GM06990 (cell line): ENCODE results near the gene RAPGEF5.

Experiments
- DNase-seq: peaks from one replicate; pipeline ENCODE4 v3.0.0-alpha.2; 2011; ENCODE audit not compliant: insufficient read length; ENCODE audit errors: extremely low read depth
- H3K27me3 ChIP-seq: replicated peaks from 2 replicates; pipeline ENCODE4 v1.6.0; 2011; ENCODE audit warnings: low read length; ENCODE audit not compliant: control insufficient read depth, insufficient read depth
- H3K36me3 ChIP-seq: 2 replicates; pipeline ENCODE4 v1.5.1; 2011; ENCODE audit warnings: low read length; ENCODE audit not compliant: control insufficient read depth, insufficient read depth
- H3K4me3 ChIP-seq: replicated peaks from 2 replicates; pipeline ENCODE4 v1.5.1; 2011; ENCODE audit warnings: low read depth, mild to moderate bottlenecking, control low read depth, low read length
- CTCF ChIP-seq: IDR thresholded peaks from 2 replicates; pipeline ENCODE4 v1.5.1; 2011; ENCODE audit warnings: low read length, control low read depth, mild to moderate bottlenecking, inconsistent platforms; ENCODE audit not compliant: insufficient read depth, poor library complexity, severe bottlenecking

The RAPGEF5 gene

DNA sequence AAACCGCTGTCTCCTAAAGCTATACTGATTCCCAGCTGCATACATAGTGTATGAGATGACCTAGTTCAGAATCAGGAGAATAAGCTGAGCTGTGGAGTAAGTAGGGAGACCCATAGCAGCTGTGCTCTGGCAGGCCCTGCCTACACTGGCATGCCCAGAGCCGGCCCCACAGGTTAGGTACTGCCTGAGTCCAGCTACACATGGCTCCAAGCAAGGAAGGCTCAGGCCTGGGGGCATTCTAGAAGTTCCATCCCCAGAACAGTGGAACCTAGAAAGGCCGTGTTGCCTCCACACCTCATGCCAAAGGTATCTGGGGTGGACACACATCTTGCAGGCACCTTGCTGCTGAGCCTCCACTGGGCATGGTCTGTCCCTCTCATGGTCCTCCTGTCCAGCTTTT is 215.6 kb downstream of the RAPGEF5 start:
- DNase-seq: no peak
- TF ChIP-seq CTCF: no peak
- Histone ChIP-seq H3K4me3 (no peak overlapping the region), H3K36me3 (peaks cover 5% of the 10 kb centered on the region), H3K27me3 (no peaks in the 10 kb centered on the region)

DNA sequence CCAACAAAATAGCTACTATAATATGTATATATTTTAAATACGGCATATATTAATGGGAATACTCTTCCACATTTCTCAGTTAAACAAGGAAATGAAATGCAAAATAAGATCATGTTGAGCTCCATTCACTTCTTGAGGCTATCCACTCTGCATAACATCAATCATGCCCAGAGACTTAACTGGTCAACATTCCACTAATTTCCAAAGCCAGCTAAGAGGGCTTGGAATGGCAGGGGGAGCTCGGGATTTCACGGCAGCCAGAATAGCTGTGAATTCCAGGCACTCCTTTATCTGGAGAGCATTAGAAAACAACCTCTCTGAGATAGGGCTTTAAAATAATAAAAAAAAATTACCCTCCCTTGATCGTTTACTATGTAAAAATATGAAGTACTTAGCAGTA is 216.4 kb downstream of the RAPGEF5 start:
- no peak for TF ChIP-seq CTCF
- DNase-seq: no peak
- Histone ChIP-seq H3K4me3 (no peak overlapping the region), H3K27me3 (no peaks in the 10 kb centered on the region), H3K36me3 (peaks cover 5% of the 10 kb centered on the region)

DNA sequence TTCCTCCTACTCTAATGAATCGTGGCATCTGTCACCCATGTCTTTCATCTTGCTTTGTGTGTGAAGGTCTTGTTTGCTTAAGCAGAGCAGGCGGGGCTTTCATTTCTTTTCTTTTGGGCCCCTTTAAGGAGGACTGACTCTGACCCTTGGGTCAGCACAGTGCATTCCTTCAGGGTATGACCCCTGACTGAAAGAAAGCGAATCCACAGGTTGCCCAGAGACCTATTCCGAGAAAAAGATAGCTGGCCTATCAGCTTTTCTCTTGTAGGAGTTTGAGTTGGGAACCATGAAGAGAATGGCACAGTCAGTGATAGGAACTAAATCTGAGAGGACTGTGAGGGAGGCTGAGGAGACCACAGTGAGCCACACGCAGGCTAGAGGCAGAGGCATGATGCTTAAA is 218.1 kb downstream of the RAPGEF5 start:
- no peak for DNase-seq
- no peak for TF ChIP-seq CTCF
- no peak overlapping the region for H3K4me3 ChIP-seq
- no peaks in the 10 kb centered on the region for H3K27me3 ChIP-seq
- H3K36me3 ChIP-seq: peaks cover 2% of the 10 kb centered on the region; the same call in 1 of the 2 replicates

GRCh38 chr7:22138106-22138505 is 218.8 kb downstream of the RAPGEF5 start:
- Histone ChIP-seq H3K36me3 (peaks cover 2% of the 10 kb centered on the region; the same call in 1 of the 2 replicates), H3K4me3 (no peak overlapping the region), H3K27me3 (no peaks in the 10 kb centered on the region)
- TF ChIP-seq CTCF: no peak
- DNase-seq: no peak

GRCh38 chr7:22137466-22137865 is 219.5 kb downstream of the RAPGEF5 start:
- TF ChIP-seq CTCF: no peak
- H3K4me3 ChIP-seq: no peak overlapping the region
- DNase-seq: no peak
- no peaks in the 10 kb centered on the region for H3K27me3 ChIP-seq
- peaks cover 2% of the 10 kb centered on the region for H3K36me3 ChIP-seq

DNA sequence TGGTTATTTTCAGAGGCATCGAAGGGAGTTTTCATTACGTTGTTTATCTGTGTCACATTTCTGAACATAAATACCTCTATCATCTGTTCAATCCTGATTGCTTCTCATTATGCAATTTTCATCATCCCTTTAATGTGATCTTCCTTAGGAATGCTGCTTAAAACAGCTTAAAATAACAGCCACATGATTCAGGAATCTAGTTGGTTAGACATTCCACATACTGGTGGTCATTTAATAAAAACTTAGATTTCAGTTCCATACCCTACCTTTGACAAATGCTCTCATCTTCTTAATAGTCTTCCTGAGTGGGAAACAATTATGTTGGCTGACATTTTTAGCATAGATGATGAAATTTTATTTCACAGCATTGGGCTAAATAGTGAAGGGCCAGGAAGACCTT is 219.9 kb downstream of the RAPGEF5 start:
- no peak for TF ChIP-seq CTCF
- Histone ChIP-seq H3K36me3 (peaks cover 2% of the 10 kb centered on the region), H3K4me3 (no peak overlapping the region), H3K27me3 (no peaks in the 10 kb centered on the region)
- DNase-seq: no peak
